Stimulated activated CD8-positive, alpha-beta memory T cell treated with anti-CD3 and anti-CD28 coated beads, Interleukin-7, amount 100 ng/mL, for 48 hours (primary cell): ENCODE data around the gene VEGFD.

Experiments
- DNase-seq, 2 donors: peaks; one replicate each; pipeline ENCODE4 v3.0.0-alpha.2; 2020; ENCODE audit warnings: low read depth in 1 of 2; ENCODE audit errors: extremely low read depth in 1 of 2

The VEGFD gene, protein sequence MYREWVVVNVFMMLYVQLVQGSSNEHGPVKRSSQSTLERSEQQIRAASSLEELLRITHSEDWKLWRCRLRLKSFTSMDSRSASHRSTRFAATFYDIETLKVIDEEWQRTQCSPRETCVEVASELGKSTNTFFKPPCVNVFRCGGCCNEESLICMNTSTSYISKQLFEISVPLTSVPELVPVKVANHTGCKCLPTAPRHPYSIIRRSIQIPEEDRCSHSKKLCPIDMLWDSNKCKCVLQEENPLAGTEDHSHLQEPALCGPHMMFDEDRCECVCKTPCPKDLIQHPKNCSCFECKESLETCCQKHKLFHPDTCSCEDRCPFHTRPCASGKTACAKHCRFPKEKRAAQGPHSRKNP

DNA sequence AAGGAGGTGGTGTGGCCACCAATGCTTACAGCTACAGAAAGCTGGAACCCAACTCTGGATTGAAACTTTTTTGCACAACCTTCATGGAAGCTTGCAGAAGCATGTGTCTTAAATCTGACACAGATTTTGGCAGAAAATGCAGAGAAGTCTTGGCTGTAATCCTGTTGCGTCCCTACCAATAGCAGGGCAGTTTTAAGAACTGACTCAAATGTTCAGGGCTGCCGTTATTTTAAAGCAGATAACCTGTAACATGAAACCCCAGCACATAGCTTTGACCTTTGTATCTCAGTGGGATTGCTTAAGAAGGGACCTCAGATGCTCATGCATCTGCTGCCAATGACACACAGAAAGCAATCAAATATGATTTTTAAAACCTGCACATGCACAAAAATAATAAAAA lies at the start of gene VEGFD:
VEGFD (minus strand) TSS at position 110 of the 400 bp plus-strand sequence. CDS start 467 bp downstream, outside the sequence.
- no peak for DNase-seq

DNA sequence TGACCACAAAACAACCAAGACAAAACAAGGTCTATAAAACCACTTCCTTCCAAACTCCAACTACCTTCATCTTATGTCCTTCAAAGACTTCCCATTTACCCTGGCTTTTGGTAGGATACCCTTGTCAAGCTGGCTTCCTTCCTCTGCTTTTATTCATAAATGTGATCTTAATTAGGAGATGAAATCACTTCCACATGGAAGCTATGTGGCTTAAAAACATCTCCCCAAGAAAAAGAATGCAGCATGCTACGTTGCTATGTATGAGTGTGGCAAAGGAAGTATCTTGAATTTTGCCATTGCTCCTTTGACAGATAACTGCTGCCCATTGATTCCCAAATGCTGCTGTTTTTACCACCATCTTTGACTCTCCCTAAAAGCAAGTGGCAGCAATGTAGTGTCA lies 46.4 kb upstream of the VEGFD start:
- no peak for DNase-seq

DNA sequence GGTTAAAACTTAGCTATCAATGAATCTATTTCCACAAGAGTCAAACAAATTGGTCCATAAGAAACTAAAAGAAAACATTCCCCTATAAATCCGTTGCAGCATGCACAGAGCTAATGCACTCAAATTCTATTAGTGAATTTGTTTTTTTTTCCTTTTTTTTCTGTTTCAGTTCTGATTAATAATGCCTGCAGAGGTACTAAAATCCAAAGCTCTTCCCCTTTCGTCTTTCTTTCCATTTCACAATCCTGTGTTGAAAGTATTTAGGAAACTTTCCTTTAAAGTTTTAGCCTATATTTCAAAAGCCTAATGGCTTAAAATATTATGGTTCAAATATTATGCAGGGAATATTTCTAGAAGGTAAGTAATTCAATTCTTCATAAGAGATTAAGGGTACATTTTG lies 45.9 kb upstream of the VEGFD start:
- DNase-seq: no peak

DNA sequence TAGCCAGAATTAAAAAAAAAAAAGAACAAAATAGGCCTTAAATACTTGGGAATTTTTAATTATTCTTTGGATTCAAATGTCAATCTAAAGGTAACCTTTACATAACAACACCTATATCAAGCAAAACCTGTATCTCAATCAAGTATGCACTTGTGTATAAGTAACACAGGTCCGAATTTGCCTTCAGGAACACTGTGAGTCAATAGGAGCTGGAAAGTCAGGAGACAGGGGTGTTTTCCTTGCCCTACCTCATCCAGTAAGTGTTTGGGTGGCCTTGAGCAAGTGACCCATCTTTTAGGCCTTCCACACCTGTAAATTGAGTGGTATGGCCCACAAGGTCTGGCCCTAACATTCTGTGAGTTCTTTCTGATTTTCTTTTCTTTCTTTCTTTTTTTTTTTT lies 40.8 kb upstream of the VEGFD start:
- no peak for DNase-seq

DNA sequence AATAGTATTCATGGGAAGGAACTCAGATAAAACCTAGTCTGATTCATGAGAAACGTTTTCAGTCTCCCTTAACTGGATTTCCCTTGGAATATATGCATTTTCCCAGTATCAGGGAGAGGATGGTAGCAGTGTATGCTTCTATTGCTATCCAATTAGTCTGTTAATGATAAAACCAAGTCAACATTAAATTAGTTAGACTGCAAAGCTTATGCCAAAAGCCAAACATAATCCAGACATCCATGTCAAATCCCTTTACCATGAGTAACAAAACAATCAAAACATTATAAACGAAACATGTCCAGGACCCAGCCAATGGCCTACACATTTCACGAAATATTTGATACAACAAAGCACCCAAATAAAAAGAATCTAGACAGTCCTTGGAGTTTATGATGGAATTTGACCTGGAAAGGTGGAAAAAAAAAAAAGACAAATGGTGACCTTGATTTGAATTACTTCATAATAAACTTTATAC lies 34.5 kb upstream of the VEGFD start:
- DNase-seq: no peak

DNA sequence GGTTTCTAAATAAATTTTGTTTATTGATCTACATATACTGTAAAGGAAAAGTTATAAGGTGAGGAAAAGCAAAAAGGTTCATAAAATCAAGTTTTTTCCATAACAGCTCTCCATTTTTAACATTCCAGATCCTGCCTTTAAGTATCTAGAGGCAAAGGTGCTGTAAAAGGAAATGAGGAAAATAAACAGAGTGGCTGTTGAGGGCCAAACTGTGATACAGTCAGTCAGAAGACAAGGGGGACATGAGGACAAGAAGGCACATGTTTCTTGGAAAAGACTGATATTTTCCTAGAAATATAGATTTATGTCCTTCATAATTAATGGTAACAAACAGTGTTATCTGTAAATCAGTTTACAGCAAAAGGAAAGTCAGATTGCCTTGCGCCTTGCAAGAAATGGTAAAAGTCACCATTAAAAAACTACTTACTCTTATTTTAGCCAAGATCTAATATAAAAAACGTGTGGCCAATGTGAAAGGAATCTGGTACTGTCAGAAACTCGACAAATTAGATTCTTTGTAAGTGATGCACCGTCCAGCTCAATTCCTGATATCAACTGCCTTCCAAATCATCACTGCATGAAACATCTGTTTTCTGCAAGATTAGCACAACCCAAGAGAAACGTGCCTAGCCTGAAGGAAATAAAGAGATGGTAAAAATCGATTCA lies 34.0 kb upstream of the VEGFD start:
- DNase-seq: no peak

DNA sequence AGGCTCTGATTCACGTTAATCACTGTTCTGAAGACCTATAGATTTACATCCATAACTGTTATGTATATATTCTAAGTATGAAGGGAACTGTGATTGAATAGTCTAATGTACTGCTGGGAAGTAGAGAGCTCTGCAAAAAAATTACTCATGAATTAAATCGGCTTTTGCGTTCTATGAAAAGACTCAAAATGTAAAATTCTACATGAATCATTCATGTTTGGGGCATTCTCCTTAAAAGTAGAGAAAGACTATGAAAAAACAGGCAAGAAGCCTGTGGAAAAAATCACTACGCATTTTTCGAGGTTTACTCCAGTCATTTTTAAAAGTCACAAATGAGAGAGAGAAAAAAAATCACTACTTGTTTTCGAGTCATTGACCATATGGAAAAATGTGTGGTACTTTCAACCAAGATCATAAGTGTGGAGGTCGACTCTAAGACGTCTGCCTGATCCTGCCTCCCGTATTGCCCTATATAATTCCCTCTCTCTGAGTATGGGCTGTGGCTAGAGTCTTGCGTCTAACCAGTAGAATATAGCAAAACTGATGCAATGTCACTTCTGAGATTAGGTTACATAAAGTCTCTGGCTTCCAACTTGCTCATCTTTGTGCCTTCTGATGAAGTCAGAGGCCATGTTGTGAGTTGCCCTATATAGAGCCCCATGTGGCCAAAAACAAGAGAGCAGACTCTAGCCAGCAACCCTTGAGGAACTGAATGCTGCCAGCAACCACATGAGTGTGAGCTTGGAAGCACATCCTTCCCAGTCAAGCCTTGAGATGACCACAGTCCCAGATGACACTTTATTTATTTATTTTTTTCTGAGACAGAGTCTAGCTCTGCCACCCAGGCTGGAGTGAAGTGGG lies 32.1 kb upstream of the VEGFD start:
- DNase-seq: no peak

DNA sequence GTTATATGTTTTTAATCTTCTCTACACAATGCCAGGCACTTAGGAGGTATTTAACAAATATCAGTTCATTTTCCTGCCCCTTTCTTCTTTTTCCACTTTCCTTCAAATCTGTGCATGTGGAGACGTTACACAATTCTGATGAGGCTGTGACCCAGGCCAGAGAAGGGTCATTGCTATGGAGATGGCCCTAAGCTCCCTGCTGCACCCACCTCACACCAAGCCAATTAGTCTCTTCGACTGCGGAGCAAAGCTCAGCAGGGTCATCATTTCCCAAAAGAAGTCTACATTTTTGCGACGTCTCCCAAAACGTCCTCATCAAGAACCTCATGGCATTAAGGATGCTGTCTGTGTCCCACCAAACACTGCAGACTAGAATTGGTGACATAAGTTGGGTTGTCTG lies 28.9 kb upstream of the VEGFD start:
- DNase-seq: no peak

DNA sequence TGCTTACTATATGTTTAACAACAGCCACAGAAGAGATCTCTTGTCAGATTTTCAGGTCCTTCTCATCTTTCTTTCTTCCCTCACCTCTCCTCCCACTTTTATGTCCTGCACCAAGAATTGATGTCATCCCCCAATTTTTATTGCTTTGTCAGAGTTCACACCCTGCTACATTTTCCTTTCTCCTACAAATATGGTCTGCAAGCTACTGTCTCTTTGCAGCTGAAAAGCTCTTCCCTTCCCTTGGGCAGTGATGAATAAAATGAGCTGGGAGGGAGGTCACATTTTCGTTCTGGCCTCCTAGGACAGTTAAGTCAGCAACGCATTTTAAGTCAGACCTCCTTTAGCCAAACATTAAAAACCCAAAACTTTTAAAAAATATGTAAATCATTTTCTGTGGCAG lies 26.7 kb upstream of the VEGFD start:
- no peak for DNase-seq

DNA sequence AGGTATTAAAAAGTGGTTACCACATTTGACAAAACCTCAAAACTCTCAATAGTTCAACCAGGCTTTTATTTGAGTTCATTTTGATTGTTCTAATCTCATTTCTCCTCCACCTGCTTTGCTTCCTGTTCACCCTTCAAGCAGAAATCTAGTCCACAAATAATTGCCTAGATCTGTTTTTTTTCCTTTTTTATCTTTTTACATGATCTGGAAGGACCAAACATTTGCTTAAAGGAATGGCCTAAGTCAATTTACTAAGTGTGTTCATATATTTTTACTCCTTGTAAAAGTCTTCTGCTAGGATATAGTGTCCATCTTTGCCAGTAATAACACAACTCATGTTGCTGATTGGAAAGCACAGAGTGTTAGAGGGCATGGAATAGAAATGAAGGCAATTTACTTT lies 26.2 kb upstream of the VEGFD start:
- no peak for DNase-seq

DNA sequence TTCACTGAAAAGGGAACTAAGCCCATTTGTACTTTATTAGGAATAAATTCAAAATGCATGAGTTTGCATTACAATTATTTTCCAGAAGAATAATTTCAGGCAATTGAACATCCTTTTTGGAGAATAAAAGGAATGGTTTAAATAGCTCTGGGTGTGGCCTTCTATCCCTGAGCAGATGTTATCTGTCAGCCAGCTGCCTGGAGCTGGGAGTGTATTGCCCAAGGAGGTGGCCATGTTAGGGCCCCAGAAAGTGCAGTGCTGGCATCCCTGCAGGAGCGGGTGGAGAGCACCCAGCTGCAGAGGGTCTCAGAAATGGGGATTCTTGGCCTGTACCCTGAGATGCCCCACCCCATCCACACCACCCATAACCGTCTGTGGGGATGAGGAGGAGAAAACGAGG lies 21.6 kb upstream of the VEGFD start:
- no peak for DNase-seq

DNA sequence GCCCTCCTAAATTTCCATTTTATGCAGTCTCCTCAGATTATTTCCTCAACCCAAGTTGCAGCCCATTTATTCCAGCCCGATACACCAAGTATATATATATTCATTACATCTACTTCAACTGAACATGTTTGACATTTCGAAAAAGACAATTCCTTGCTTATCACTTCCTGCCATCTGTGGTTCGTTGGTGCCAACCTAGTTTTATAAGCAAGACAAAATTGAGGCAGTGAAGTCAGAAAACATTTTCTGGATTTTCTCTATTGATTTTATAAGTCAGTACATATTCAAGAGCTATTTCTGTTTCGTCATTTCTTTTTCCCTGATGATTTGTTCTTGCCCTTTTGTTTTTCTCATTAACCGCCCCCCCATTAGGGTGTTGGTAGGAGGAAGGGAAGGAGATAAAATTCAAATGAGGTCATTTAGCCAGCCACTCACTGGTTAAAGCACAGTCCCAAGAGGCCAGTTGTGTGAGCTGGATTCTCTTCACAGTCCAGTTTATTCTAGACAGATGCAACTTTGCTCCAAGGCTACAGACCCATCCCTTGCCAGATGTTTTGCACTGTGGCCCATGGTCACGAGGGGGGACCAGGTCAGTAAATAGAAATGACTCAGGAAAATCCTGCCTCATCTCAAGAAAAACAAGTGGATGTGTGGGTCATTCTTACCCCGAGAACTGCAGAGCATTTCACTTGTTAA lies 20.3 kb upstream of the VEGFD start:
- no peak for DNase-seq

DNA sequence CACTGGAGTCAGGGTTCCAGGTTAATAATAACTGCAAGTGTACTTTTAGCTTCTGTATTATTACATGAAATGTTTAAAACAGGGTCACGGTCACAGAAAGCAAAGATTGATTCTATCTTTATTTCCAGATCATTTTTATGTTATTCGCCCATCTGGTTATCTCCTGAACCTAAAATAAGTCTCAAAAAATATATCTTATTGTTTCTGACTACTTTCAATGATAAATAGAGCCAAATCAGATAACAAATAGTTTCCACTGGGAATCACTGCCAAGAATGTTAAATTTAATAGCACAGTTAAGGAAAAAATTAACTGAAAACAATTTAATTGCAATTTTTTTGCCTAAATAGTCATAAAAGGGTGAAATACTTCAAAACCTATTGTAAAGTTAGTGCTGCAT lies 17.2 kb upstream of the VEGFD start:
- no peak for DNase-seq

DNA sequence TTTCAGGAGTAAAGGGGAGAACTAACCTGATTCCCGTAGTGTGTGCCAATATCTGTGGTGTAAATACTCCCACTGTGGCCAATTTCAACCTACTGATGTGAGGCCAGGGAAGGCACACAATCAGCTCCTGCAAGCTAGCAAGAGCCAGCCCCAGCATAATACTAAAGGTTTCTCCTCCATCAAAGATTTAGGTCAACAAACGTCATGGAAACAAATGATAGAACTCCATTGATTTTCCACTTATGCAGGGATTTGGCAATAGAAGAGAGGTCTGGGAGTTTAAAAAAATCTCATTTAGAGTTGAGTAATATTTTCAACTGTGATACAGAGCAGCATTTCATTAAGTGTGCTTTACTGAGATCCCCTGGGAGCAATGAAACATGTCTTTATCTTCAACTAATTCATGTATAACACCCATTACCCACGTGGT lies 15.8 kb upstream of the VEGFD start:
- DNase-seq: no peak

DNA sequence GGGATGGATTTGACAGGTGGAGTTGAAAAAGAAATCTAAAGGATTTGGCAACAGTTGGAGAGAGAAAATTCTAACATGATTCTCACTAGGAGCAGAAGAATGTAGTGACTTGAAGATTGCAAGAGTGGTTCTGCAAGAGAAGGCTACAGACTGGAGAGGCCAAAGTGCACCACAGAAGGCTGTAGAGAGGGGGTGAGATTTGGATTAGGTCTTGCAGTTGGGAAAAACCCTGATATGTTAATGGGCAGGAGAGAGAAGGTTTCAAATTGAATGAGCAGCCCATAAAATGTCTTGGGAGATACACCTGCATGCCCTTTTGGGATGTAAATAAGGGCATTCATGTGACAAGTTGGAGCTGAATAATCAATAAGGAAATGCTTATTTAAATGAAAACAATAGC lies 14.7 kb upstream of the VEGFD start:
- DNase-seq: no peak

DNA sequence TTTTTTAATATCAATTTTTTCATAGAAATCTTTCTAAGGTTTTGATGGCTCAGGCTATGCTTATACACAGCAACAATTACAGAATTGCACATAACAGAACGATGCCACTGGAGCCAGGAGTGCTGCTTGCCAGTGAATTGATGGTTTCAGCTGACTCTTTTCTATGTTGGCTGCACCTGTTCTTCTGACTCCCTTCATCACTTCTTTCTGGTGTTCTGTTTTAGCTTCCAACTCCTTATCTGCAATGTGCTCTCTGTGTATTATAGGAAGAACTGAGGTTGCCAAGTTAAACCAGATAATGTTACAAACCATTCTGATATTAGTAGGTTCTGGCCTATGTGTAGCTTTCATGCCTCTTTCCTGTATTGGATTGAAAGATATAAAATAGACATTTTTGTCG lies 11.6 kb upstream of the VEGFD start:
- DNase-seq: no peak

DNA sequence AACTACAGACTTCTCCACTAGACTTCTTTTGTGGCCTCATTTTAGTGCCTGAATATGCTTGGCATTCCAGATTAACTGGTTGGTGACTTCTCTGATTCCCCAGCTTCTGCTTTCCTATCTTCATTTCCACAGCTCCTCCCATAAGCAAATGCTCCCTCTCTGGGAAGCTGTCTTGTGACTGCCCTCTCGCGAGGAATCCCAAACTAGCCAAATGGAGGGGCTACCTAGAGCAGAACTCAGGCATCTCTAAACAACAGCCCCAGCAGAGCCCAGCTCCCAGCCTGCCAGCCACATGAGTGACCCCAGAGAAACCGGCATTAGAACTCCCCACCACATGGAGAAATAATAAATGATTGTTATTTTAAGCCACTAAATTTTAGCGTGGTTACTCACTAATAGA lies 7.6 kb upstream of the VEGFD start:
- DNase-seq: no peak

DNA sequence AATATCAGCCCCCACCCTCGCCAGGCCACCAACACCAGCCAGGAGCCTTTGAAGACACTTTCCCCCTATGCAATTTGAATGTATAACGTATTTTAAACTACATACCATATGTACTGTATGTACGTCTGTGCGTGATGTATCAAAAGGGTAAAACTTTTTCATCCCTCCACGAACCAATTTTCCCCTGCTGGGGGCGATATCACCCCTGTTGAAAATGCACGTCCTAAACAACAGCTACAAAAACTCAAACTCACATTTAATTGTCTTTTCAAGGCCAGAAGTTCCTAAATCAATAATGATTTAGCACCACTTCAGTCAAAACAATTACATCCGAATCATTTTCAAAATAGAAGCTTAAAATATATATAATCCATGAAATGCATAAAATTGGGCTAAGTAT lies 1.4 kb downstream of the VEGFD start:
- DNase-seq: no peak

DNA sequence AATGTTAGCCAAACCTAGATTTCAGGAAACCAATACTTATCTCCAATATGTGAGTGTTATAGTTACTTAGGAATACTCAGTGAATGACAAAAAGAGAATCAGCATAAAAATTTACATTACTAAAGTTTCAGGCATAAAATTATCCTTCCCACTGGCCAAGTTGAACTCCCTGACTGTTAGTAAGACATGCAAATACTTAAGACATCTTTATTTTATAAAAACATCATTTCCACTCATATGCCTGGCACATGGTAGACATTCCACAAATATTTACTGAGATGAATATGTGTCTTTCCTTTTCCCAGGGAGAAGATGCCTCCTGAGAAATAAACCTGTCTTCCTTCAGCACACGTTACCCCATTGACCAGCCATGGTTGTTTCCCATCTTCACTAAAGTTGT lies 7.3 kb downstream of the VEGFD start:
- DNase-seq: no peak

DNA sequence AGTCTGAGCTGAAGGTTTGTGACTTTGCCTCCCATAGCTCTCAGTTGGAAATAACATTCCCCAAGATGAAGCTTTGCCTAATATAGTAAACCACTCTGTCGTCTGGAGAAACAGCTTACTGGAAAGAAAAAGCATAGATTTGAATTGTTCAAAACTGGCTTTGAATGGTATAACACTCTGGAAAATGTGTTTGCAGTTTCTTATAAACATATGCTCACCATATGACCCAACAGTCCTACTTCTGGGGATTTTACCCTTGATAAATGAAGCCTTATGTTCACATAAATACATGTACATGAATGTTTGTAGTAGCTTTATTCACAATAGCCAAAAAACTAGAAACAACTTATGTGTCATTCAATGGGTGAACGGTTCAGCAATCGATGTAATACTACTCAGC lies 10.2 kb downstream of the VEGFD start:
- DNase-seq: no peak
